ENCODE results near the gene HPCAL1. TPM values are rescaled to one million over a fixed set of nuclear protein-coding genes. Genes with fewer than 3 reads are reported as not detected.

The HPCAL1 gene
- total and polyA plus RNA-seq, 4 donors, result 122 to 147 (median 136) TPM

GRCh38 chr2:10305254-10305635, 2.5 kb downstream of the HPCAL1 start:
- DNase-seq (peak in 2 of 3 donors; percentile 57 to 60), ATAC-seq (ENCODE audit: insufficient read depth, low FRiP score) (no peak)
- Histone ChIP-seq H3K4me1 (ENCODE audit: control insufficient read depth in 5 of 5, insufficient read depth in 5 of 5, low read length in 5 of 5) (peaks cover 0 to 34% (median 23%) of the 10 kb centered on the region in 5 donors), H3K4me3 (peak overlapping the region; percentile 16), H3K36me3 (ENCODE audit: control insufficient read depth in 4 of 4, insufficient read depth in 4 of 4, low read length in 4 of 4) (peaks cover 0 to 1% (median 0%) of the 10 kb centered on the region in 4 donors), H3K27ac (ENCODE audit: low read depth in 1 of 2, low read length in 1 of 2) (peak overlapping the region in 1 of 2 donors; percentile 69), H3K9ac (ENCODE audit: insufficient read depth in 1 of 2, low read length in 2 of 2) (peak overlapping the region in 1 of 2 donors; percentile 28), H3K27me3 (ENCODE audit: control insufficient read depth in 3 of 3, insufficient read depth in 3 of 3, low read length in 2 of 3) (no peaks in the 10 kb centered on the region), H3K9me3 (ENCODE audit: control insufficient read depth in 4 of 4, insufficient read depth in 3 of 4, low read length in 3 of 4) (no peaks in the 10 kb centered on the region)
- WGBS, 2 donors, result 13 to 23% methylated on average over 4 of the region's 4 CpGs
- no peak for TF ChIP-seq CTCF (IDR thresholded peaks at IDR 0.05; ENCODE audit: control extremely low read depth, extremely low read depth)

- Histone ChIP-seq H3K27me3 (ENCODE audit: control insufficient read depth in 3 of 3, insufficient read depth in 3 of 3, low read length in 2 of 3) (no peaks in the 10 kb centered on the region), H3K9ac (ENCODE audit: insufficient read depth in 1 of 2, low read length in 2 of 2) (no peak overlapping the region), H3K4me1 (ENCODE audit: control insufficient read depth in 5 of 5, insufficient read depth in 5 of 5, low read length in 5 of 5) (peaks cover 0 to 34% (median 26%) of the 10 kb centered on the region in 5 donors), H3K4me3 (no peak overlapping the region), H3K27ac (ENCODE audit: low read depth in 1 of 2, low read length in 1 of 2) (peak overlapping the region in 1 of 2 donors; percentile 55), H3K9me3 (ENCODE audit: control insufficient read depth in 4 of 4, insufficient read depth in 3 of 4, low read length in 3 of 4) (no peaks in the 10 kb centered on the region), H3K36me3 (ENCODE audit: control insufficient read depth in 4 of 4, insufficient read depth in 4 of 4, low read length in 4 of 4) (peaks cover 0 to 1% (median 0%) of the 10 kb centered on the region in 4 donors)
- no peak for TF ChIP-seq CTCF (IDR thresholded peaks at IDR 0.05; ENCODE audit: control extremely low read depth, extremely low read depth)
- no peak for ATAC-seq (ENCODE audit: insufficient read depth, low FRiP score)
- peak in 1 of 3 donors; percentile 25 for DNase-seq
- WGBS, 2 donors, result 66 to 75% methylated on average over 10 of the region's 10 CpGs
Observed at GRCh38 chr2:10305715-10306114, 3.0 kb downstream of the HPCAL1 start.

GRCh38 chr2:10306901-10307463, 4.3 kb downstream of the HPCAL1 start:
- 47 to 51% methylated on average over 4 of the region's 4 CpGs for WGBS, 2 donors
- no peak overlapping the region for H3K4me3 ChIP-seq
- H3K9me3 ChIP-seq (ENCODE audit: control insufficient read depth in 4 of 4, insufficient read depth in 3 of 4, low read length in 3 of 4), result no peaks in the 10 kb centered on the region
- H3K27me3 ChIP-seq (ENCODE audit: control insufficient read depth in 3 of 3, insufficient read depth in 3 of 3, low read length in 2 of 3), result no peaks in the 10 kb centered on the region
- no peak overlapping the region for H3K9ac ChIP-seq (ENCODE audit: insufficient read depth in 1 of 2, low read length in 2 of 2)
- H3K4me1 ChIP-seq (ENCODE audit: control insufficient read depth in 5 of 5, insufficient read depth in 5 of 5, low read length in 5 of 5), result peaks cover 0 to 33% (median 24%) of the 10 kb centered on the region in 5 donors
- peaks cover 0 to 5% (median 3%) of the 10 kb centered on the region in 4 donors for H3K36me3 ChIP-seq (ENCODE audit: control insufficient read depth in 4 of 4, insufficient read depth in 4 of 4, low read length in 4 of 4)
- ATAC-seq (ENCODE audit: insufficient read depth, low FRiP score), result no peak
- no peak for TF ChIP-seq CTCF (IDR thresholded peaks at IDR 0.05; ENCODE audit: control extremely low read depth, extremely low read depth)
- H3K27ac ChIP-seq (ENCODE audit: low read depth in 1 of 2, low read length in 1 of 2), result peak overlapping the region in 1 of 2 donors; percentile 41
- no peak for DNase-seq
